22Rv1 (cell line): Measurements from ENCODE around the gene LCA5.

Source experiments
- CTCF ChIP-seq: fragments of 450-650 bp; IDR thresholded peaks from 2 replicates; pipeline ENCODE4 v1.5.1; 2017; ENCODE audit warnings: mild to moderate bottlenecking
- ZFX ChIP-seq: fragments of 450-650 bp; IDR thresholded peaks from 2 replicates; pipeline ENCODE4 v1.6.1; 2017; ENCODE audit warnings: antibody characterized with exemption, borderline replicate concordance

GRCh38 chr6:79520534-79520933, 16.7 kb downstream of the LCA5 start:
- TF ChIP-seq CTCF (no peak), ZFX (no peak)
